Keratinocyte (primary cell): ENCODE results near the gene CNTNAP2. TPM values are rescaled to one million over a fixed set of nuclear protein-coding genes. Genes with fewer than 3 reads are reported as not detected.

Source experiments
- DNase-seq: peaks from one replicate; pipeline ENCODE4 v3.0.0-alpha.2; 2011; ENCODE audit warnings: low read depth, missing footprints, low spot score
- FAIRE-seq: peaks from 2 replicates; lab custom pipeline; 2011; peaks lifted over from hg19 to GRCh38; lab: Jason Lieb, UNC
- H2AFZ ChIP-seq: 2 replicates; pipeline ENCODE4 v1.6.0; 2012; ENCODE audit warnings: low read length, control low read depth, inconsistent platforms; ENCODE audit not compliant: control insufficient read depth
- H3K27ac ChIP-seq: 2 replicates; pipeline ENCODE4 v1.5.1; 2011; ENCODE audit warnings: low read length; ENCODE audit not compliant: control insufficient read depth, insufficient read depth
- H3K27me3 ChIP-seq: 3 replicates; pipeline ENCODE4 v1.6.0; 2011; ENCODE audit warnings: low read length; ENCODE audit not compliant: control insufficient read depth, insufficient read depth; ENCODE audit errors: extremely low read depth
- H3K36me3 ChIP-seq, 2 experiments: 2 replicates in 1 of 2; 3 replicates in 1 of 2; pipeline ENCODE4 v1.5.1; 2011; ENCODE audit warnings: low read length in 2 of 2, mild to moderate bottlenecking in 1 of 2; ENCODE audit not compliant: control insufficient read depth in 2 of 2, insufficient read depth in 2 of 2; ENCODE audit errors: extremely low read depth in 1 of 2
- H3K4me1 ChIP-seq: 3 replicates; pipeline ENCODE4 v1.5.1; 2011; ENCODE audit warnings: low read length; ENCODE audit not compliant: control insufficient read depth, insufficient read depth; ENCODE audit errors: extremely low read depth
- H3K4me2 ChIP-seq: 3 replicates; pipeline ENCODE4 v1.6.0; 2011; ENCODE audit warnings: low read depth, low read length; ENCODE audit not compliant: control insufficient read depth, insufficient read depth; ENCODE audit errors: extremely low read depth
- H3K4me3 ChIP-seq, 3 experiments: fragments of 200-600 bp in 1 of 3; sonication (generic) in 1 of 3; 2 replicates in 2 of 3; 3 replicates in 1 of 3; pipeline ENCODE4 v1.5.1; 2011 to 2016; ENCODE audit warnings: low read length in 3 of 3, mild to moderate bottlenecking in 3 of 3, control low read depth in 2 of 3, inconsistent platforms in 1 of 3, low read depth in 1 of 3, mixed read lengths in 1 of 3, mixed run types in 1 of 3, moderate library complexity in 1 of 3; ENCODE audit not compliant: control insufficient read depth in 2 of 3, insufficient read depth in 2 of 3; ENCODE audit errors: extremely low read depth in 1 of 3
- H3K79me2 ChIP-seq: 2 replicates; pipeline ENCODE4 v1.6.0; 2012; ENCODE audit warnings: low read length; ENCODE audit not compliant: control insufficient read depth, insufficient read depth
- H3K9ac ChIP-seq: 3 replicates; pipeline ENCODE4 v1.6.0; 2011; ENCODE audit warnings: low read length; ENCODE audit not compliant: control insufficient read depth, insufficient read depth; ENCODE audit errors: extremely low read depth
- H3K9me1 ChIP-seq: 3 replicates; pipeline ENCODE4 v1.6.0; 2011; ENCODE audit warnings: low read length; ENCODE audit not compliant: control insufficient read depth, insufficient read depth; ENCODE audit errors: extremely low read depth
- H3K9me3 ChIP-seq: 2 replicates; pipeline ENCODE4 v1.5.1; 2012; ENCODE audit warnings: low read depth, low read length; ENCODE audit not compliant: control insufficient read depth
- H4K20me1 ChIP-seq: 3 replicates; pipeline ENCODE4 v1.6.0; 2011; ENCODE audit warnings: low read length; ENCODE audit not compliant: control insufficient read depth, insufficient read depth; ENCODE audit errors: extremely low read depth
- CTCF ChIP-seq, 3 experiments: IDR thresholded peaks in 1 of 3; conservative IDR thresholded peaks in 1 of 3; optimal IDR thresholded peaks in 1 of 3; 2 replicates in 2 of 3; 3 replicates in 1 of 3; pipeline versions ENCODE3 to v1.5.1; 2011; ENCODE audit warnings: low read length in 3 of 3, mild to moderate bottlenecking in 3 of 3, moderate library complexity in 2 of 3, control low read depth in 1 of 3, inconsistent platforms in 1 of 3; ENCODE audit not compliant: insufficient read depth in 2 of 3; ENCODE audit errors: extremely low read depth in 1 of 3
- EZH2 ChIP-seq: IDR thresholded peaks from one replicate; pipeline ENCODE4 v1.6.1; 2012; ENCODE audit warnings: inconsistent platforms, mild to moderate bottlenecking, low read length, moderate library complexity
- dilution Hi-C: fragments of 300-500 bp; cut with MboI; formaldehyde crosslinking; loops from one replicate; pipeline ENCODE4 v1.7.0; 2020; ENCODE audit warnings: low sequenced_read_pairs; ENCODE audit not compliant: extremely low pct_ligation_motif_present
- polyA plus RNA-seq, 5 experiments: library from polyadenylated mRNA; depleted of rRNA in 3 of 5; stranded (reverse) in 3 of 5; stranded (forward) in 1 of 5; unstranded in 1 of 5; fragments of >200 nt; gene quantifications; 1 replicate in 1 of 5; 2 replicates in 3 of 5; 3 replicates in 1 of 5; pipeline versions ENCODE4 v1.2.1 to v1.2.3, GENCODE V29; 2011 to 2012; ENCODE audit warnings: missing spikeins in 2 of 5, low read depth in 1 of 5, low replicate concordance in 1 of 5

CNTNAP2 gene
- polyA plus RNA-seq, 1 donor (not counting 4 experiments of a cell fraction or from before 2014, with no cell fraction given), result 1.4 TPM

- Histone ChIP-seq H3K4me1 (peaks cover 7% of the 10 kb centered on the region), H3K79me2 (no peaks in the 10 kb centered on the region), H2AFZ (no peak overlapping the region), H3K27ac (no peak overlapping the region), H3K36me3 (no peaks in the 10 kb centered on the region), H3K9me3 (no peaks in the 10 kb centered on the region), H4K20me1 (no peaks in the 10 kb centered on the region), H3K4me2 (no peak overlapping the region), H3K9ac (no peak overlapping the region), H3K9me1 (no peaks in the 10 kb centered on the region), H3K27me3 (peaks cover 6% of the 10 kb centered on the region), H3K4me3 (no peak overlapping the region)
- no peak for FAIRE-seq
- no peak for TF ChIP-seq CTCF (optimal IDR thresholded peaks at IDR 0.05 in 1 of 3, IDR thresholded peaks at IDR 0.05 in 1 of 3, conservative IDR thresholded peaks at IDR 0.05 in 1 of 3; ENCODE audit: extremely low read depth in 1 of 3, insufficient read depth in 2 of 3, low read length in 3 of 3)
- no peak for TF ChIP-seq EZH2
- dilution Hi-C loops, result no loop called here
- DNase-seq, result no peak
Measured at GRCh38 chr7:148344406-148344805, 2227.8 kb downstream of the CNTNAP2 start.

GRCh38 chr7:148347981-148348380 lies 2231.4 kb downstream of the CNTNAP2 start:
- dilution Hi-C loops, result no loop called here
- H3K79me2 ChIP-seq, result no peaks in the 10 kb centered on the region
- H3K27ac ChIP-seq, result no peak overlapping the region
- H3K9me1 ChIP-seq, result no peaks in the 10 kb centered on the region
- no peaks in the 10 kb centered on the region for H4K20me1 ChIP-seq
- no peak overlapping the region for H3K4me2 ChIP-seq
- H3K4me1 ChIP-seq, result no peaks in the 10 kb centered on the region
- DNase-seq (no peak), FAIRE-seq (no peak)
- H3K9ac ChIP-seq, result no peak overlapping the region
- H2AFZ ChIP-seq, result no peak overlapping the region
- H3K27me3 ChIP-seq, result no peaks in the 10 kb centered on the region
- no peaks in the 10 kb centered on the region for H3K36me3 ChIP-seq
- TF ChIP-seq CTCF (optimal IDR thresholded peaks at IDR 0.05 in 1 of 3, IDR thresholded peaks at IDR 0.05 in 1 of 3, conservative IDR thresholded peaks at IDR 0.05 in 1 of 3; ENCODE audit: extremely low read depth in 1 of 3, insufficient read depth in 2 of 3, low read length in 3 of 3), result no peak
- no peak for TF ChIP-seq EZH2
- H3K9me3 ChIP-seq, result no peaks in the 10 kb centered on the region
- no peak overlapping the region for H3K4me3 ChIP-seq
